GM23338 (cell line): ENCODE results near the gene CT45A2. TPM values are rescaled to one million over a fixed set of nuclear protein-coding genes. Genes with fewer than 3 reads are reported as not detected.
"Not testable (repeated sequence)": the region's sequence is repeated elsewhere in the genome, so short reads cannot be mapped to it uniquely, and the experiment has no call there.

ENCODE experiments used
- ATAC-seq: fragments of 200-7000 bp; cut with Tn5 transposase; 3 replicates; pipeline ENCODE4 v1.9.1; 2020
- DNase-seq: peaks from one replicate; pipeline ENCODE4 v3.0.0-alpha.2; 2015; ENCODE audit warnings: low spot score
- H2AFZ ChIP-seq: fragments of 200-600 bp; sonication (generic); 2 replicates; pipeline ENCODE4 v1.8.0; 2016; ENCODE audit warnings: antibody characterized with exemption, mild to moderate bottlenecking, moderate library complexity
- H3F3A ChIP-seq: fragments of 200-600 bp; sonication (generic); replicated peaks from 2 replicates; pipeline ENCODE4 v1.8.0; 2017; ENCODE audit warnings: antibody characterized with exemption, mixed run types, low read depth
- H3K27ac ChIP-seq: fragments of 200-600 bp; sonication (generic); 2 replicates; pipeline ENCODE4 v1.6.1; 2016; ENCODE audit warnings: low read depth
- H3K27me3 ChIP-seq: fragments of 200-600 bp; sonication (generic); 2 replicates; pipeline ENCODE4 v1.8.0; 2016; ENCODE audit warnings: mild to moderate bottlenecking, mixed run types, moderate library complexity; ENCODE audit not compliant: insufficient read depth
- H3K36me3 ChIP-seq: fragments of 200-600 bp; sonication (generic); 2 replicates; pipeline ENCODE4 v1.8.0; 2016; ENCODE audit warnings: mild to moderate bottlenecking; ENCODE audit not compliant: insufficient read depth
- H3K4me1 ChIP-seq: fragments of 200-600 bp; sonication (generic); 2 replicates; pipeline ENCODE4 v1.8.0; 2016; ENCODE audit warnings: mild to moderate bottlenecking, moderate library complexity; ENCODE audit not compliant: insufficient read depth
- H3K4me2 ChIP-seq: fragments of 200-600 bp; sonication (generic); 2 replicates; pipeline ENCODE4 v1.7.1; 2017; ENCODE audit warnings: mixed run types
- H3K4me3 ChIP-seq: fragments of 200-600 bp; sonication (generic); 2 replicates; pipeline ENCODE4 v1.6.1; 2016; ENCODE audit warnings: mixed run types
- H3K79me2 ChIP-seq: fragments of 200-600 bp; sonication (generic); replicated peaks from 2 replicates; pipeline ENCODE4 v1.8.0; 2017; ENCODE audit warnings: mild to moderate bottlenecking; ENCODE audit not compliant: insufficient read depth
- H3K9me2 ChIP-seq: fragments of 200-600 bp; sonication (generic); 2 replicates; pipeline ENCODE4 v1.8.0; 2017; ENCODE audit not compliant: insufficient read depth
- H4K20me1 ChIP-seq: fragments of 200-600 bp; sonication (generic); replicated peaks from 2 replicates; pipeline ENCODE4 v1.8.0; 2017; ENCODE audit warnings: mild to moderate bottlenecking; ENCODE audit not compliant: insufficient read depth
- H3K27ac Mint-ChIP-seq: 2 replicates; pipeline ENCODE4 v1.8.0; 2020; ENCODE audit warnings: inconsistent platforms, mild to moderate bottlenecking, moderate library complexity, mixed read lengths
- H3K27me3 Mint-ChIP-seq: 3 replicates; pipeline ENCODE4 v1.8.0; 2022; ENCODE audit warnings: low read depth, mild to moderate bottlenecking, moderate library complexity, mixed read lengths, inconsistent platforms; ENCODE audit not compliant: insufficient read depth, poor library complexity
- H3K36me3 Mint-ChIP-seq: 3 replicates; pipeline ENCODE4 v1.8.0; 2021; ENCODE audit warnings: low read depth, mild to moderate bottlenecking, inconsistent platforms, moderate library complexity, mixed read lengths
- H3K4me1 Mint-ChIP-seq: 3 replicates; pipeline ENCODE4 v1.8.0; 2020; ENCODE audit warnings: mild to moderate bottlenecking, inconsistent platforms, mixed read lengths
- H3K4me3 Mint-ChIP-seq: 3 replicates; pipeline ENCODE4 v1.8.0; 2021; ENCODE audit warnings: moderate library complexity, mild to moderate bottlenecking, inconsistent platforms, mixed read lengths
- H3K9me3 Mint-ChIP-seq: 3 replicates; pipeline ENCODE4 v1.8.0; 2020; ENCODE audit warnings: moderate library complexity, mild to moderate bottlenecking, inconsistent platforms, mixed read lengths
- long read RNA-seq: library from polyadenylated mRNA; unstranded; transcript quantifications from one replicate; pipeline ENCODE4 v2.0.0, GENCODE V29; 2020; ENCODE audit not compliant: unreplicated experiment
- polyA plus RNA-seq: library from polyadenylated mRNA; unstranded; fragments of >200 nt; fragmentation: Nextera tagmentation; extraction: Ambion mirVana; gene quantifications from 2 replicates; pipeline ENCODE4 v1.2.1, GENCODE V29; 2016
- total RNA-seq: library from RNA; depleted of rRNA; stranded (reverse); fragments of >200 nt; shearing (Covaris generic); gene quantifications from 2 replicates; pipeline ENCODE4 v1.2.3, GENCODE V29; 2014; rRNA removed

Gene CT45A2
- total RNA-seq (not detected in 2 replicates), polyA plus RNA-seq (not detected in 2 replicates)
- long read RNA-seq: 0 reads

- not testable (repeated sequence) for H3K27me3 Mint-ChIP-seq, H3K4me3 ChIP-seq, H3K4me2 ChIP-seq, DNase-seq, H3K27ac ChIP-seq, H3K36me3 ChIP-seq, H3K36me3 Mint-ChIP-seq, H3K4me1 Mint-ChIP-seq, H2AFZ ChIP-seq, H3K27me3 ChIP-seq, H3K4me1 ChIP-seq, H3K79me2 ChIP-seq, H4K20me1 ChIP-seq, H3K9me2 ChIP-seq, H3K9me3 Mint-ChIP-seq, H3F3A ChIP-seq, ATAC-seq, H3K4me3 Mint-ChIP-seq, H3K27ac Mint-ChIP-seq
These were observed at the start of gene CT45A2 for GRCh38 chrX:135819912-135820311. Gene CT45A2 (minus strand): TSS chrX:135820012. CDS start chrX:135816265, 3,747 bp downstream.

DNA sequence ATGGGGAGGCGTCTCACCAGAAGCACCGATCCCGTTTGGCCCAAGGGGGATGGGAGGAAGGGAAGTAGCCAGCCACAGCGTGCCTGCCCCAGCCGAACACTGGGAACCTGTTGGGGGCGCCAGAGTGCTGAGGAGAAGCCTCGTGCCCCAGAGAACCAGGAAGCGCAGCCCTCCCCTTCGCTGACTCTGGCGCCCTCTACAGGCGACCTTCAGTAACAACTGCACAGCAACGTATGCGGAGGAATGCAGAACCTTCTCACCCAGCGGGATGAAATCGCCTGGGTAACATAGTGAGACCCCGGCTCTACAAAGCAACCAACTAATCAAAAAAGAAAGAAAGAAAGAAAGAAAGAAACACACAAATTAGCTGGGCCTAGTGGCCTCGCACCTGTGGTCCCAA, 34.6 kb upstream of the CT45A2 start, which contains the start of gene CT45A8:
TSS of gene CT45A8 (minus strand) at position 101 of the 400 bp plus-strand sequence. CDS start 3,755 bp downstream, outside the sequence.
- not testable (repeated sequence) for H3K27me3 Mint-ChIP-seq, ATAC-seq, H3F3A ChIP-seq, H3K4me1 ChIP-seq, H3K4me2 ChIP-seq, DNase-seq, H2AFZ ChIP-seq, H3K36me3 Mint-ChIP-seq, H3K27me3 ChIP-seq, H3K4me1 Mint-ChIP-seq, H4K20me1 ChIP-seq, H3K79me2 ChIP-seq, H3K27ac Mint-ChIP-seq, H3K9me2 ChIP-seq, H3K4me3 Mint-ChIP-seq, H3K4me3 ChIP-seq, H3K9me3 Mint-ChIP-seq, H3K36me3 ChIP-seq, H3K27ac ChIP-seq

GRCh38 chrX:135837180-135837579, 17.4 kb upstream of the CT45A2 start, which contains the start of gene CT45A7:
Gene CT45A7 (minus strand): TSS chrX:135837280. CDS start chrX:135833533, 3,747 bp downstream.
- H3K36me3 Mint-ChIP-seq, H4K20me1 ChIP-seq, ATAC-seq, H3K27me3 Mint-ChIP-seq, H3K4me1 ChIP-seq, H3K4me1 Mint-ChIP-seq, H3K4me2 ChIP-seq, H3F3A ChIP-seq, DNase-seq, H3K27ac Mint-ChIP-seq, H3K9me3 Mint-ChIP-seq, H3K4me3 ChIP-seq, H3K27me3 ChIP-seq, H3K4me3 Mint-ChIP-seq, H3K36me3 ChIP-seq, H3K9me2 ChIP-seq, H2AFZ ChIP-seq, H3K27ac ChIP-seq, H3K79me2 ChIP-seq: not testable (repeated sequence)

DNA sequence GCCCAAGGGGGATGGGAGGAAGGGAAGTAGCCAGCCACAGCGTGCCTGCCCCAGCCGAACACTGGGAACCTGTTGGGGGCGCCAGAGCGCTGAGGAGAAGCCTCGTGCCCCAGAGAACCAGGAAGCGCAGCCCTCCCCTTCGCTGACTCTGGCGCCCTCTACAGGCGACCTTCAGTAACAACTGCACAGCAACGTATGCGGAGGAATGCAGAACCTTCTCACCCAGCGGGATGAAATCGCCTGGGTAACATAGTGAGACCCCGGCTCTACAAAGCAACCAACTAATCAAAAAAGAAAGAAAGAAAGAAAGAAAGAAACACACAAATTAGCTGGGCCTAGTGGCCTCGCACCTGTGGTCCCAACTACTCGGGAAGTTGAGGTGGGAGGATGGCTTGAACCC, 17.1 kb downstream of the CT45A2 start, which contains the start of gene CT45A6:
TSS of gene CT45A6 (minus strand) at position 101 of the 400 bp plus-strand sequence. CDS start 3,794 bp downstream, outside the sequence.
- not testable (repeated sequence) for DNase-seq, H2AFZ ChIP-seq, H3K36me3 ChIP-seq, H3K27me3 Mint-ChIP-seq, ATAC-seq, H3K4me1 Mint-ChIP-seq, H3K4me1 ChIP-seq, H3K27ac ChIP-seq, H3K4me3 ChIP-seq, H3K36me3 Mint-ChIP-seq, H3K79me2 ChIP-seq, H3K9me3 Mint-ChIP-seq, H3K9me2 ChIP-seq, H3K27ac Mint-ChIP-seq, H3K27me3 ChIP-seq, H3K4me2 ChIP-seq, H4K20me1 ChIP-seq, H3K4me3 Mint-ChIP-seq, H3F3A ChIP-seq

DNA sequence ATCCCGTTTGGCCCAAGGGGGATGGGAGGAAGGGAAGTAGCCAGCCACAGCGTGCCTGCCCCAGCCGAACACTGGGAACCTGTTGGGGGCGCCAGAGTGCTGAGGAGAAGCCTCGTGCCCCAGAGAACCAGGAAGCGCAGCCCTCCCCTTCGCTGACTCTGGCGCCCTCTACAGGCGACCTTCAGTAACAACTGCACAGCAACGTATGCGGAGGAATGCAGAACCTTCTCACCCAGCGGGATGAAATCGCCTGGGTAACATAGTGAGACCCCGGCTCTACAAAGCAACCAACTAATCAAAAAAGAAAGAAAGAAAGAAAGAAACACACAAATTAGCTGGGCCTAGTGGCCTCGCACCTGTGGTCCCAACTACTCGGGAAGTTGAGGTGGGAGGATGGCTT, 34.4 kb downstream of the CT45A2 start, which contains the start of gene CT45A5:
TSS of gene CT45A5 (minus strand) at position 101 of the 400 bp plus-strand sequence. CDS start 3,774 bp downstream, outside the sequence.
- H3K27me3 Mint-ChIP-seq, ATAC-seq, H3K4me3 Mint-ChIP-seq: not testable (repeated sequence)

DNA sequence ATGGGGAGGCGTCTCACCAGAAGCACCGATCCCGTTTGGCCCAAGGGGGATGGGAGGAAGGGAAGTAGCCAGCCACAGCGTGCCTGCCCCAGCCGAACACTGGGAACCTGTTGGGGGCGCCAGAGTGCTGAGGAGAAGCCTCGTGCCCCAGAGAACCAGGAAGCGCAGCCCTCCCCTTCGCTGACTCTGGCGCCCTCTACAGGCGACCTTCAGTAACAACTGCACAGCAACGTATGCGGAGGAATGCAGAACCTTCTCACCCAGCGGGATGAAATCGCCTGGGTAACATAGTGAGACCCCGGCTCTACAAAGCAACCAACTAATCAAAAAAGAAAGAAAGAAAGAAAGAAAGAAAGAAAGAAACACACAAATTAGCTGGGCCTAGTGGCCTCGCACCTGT, 51.7 kb downstream of the CT45A2 start, which contains the start of gene CT45A3:
TSS of gene CT45A3 (minus strand) at position 101 of the 400 bp plus-strand sequence. CDS start 3,747 bp downstream, outside the sequence.
- H3K27ac Mint-ChIP-seq, H3K9me3 Mint-ChIP-seq, H3K4me3 Mint-ChIP-seq, H4K20me1 ChIP-seq, DNase-seq, H3K27me3 Mint-ChIP-seq, H3K4me1 ChIP-seq, H3K79me2 ChIP-seq, H3K27me3 ChIP-seq, H3K27ac ChIP-seq, H3K36me3 ChIP-seq, H3K4me2 ChIP-seq, H3F3A ChIP-seq, H3K36me3 Mint-ChIP-seq, H3K4me1 Mint-ChIP-seq, H3K4me3 ChIP-seq, ATAC-seq, H3K9me2 ChIP-seq, H2AFZ ChIP-seq: not testable (repeated sequence)

More for the DNA sequence above, 34.4 kb downstream of the CT45A2 start, which contains the start of gene CT45A5:
- not testable (repeated sequence) for H3K4me1 ChIP-seq, H3K36me3 ChIP-seq, H3K4me1 Mint-ChIP-seq, DNase-seq, H3F3A ChIP-seq, H2AFZ ChIP-seq, H3K27ac ChIP-seq, H3K27me3 ChIP-seq, H3K27ac Mint-ChIP-seq, H4K20me1 ChIP-seq, H3K4me3 ChIP-seq, H3K9me2 ChIP-seq, H3K79me2 ChIP-seq, H3K36me3 Mint-ChIP-seq, H3K4me2 ChIP-seq, H3K9me3 Mint-ChIP-seq
